HEK293T (cell line): ENCODE data around the gene ACAN.

ENCODE experiments used
- BHLHE40 ChIP-seq: fragments of 450-650 bp; IDR thresholded peaks from 2 replicates; pipeline ENCODE4 v1.6.1; 2016; ENCODE audit warnings: mild to moderate bottlenecking, moderate library complexity, borderline replicate concordance
- ELF4 ChIP-seq: fragments of 450-650 bp; IDR thresholded peaks from 2 replicates; pipeline ENCODE4 v1.6.1; 2017; ENCODE audit warnings: antibody characterized with exemption
- FOXK2 ChIP-seq: fragments of 450-650 bp; IDR thresholded peaks from 2 replicates; pipeline ENCODE4 v1.6.1; 2016; ENCODE audit warnings: mild to moderate bottlenecking
- FOXM1 ChIP-seq: fragments of 450-650 bp; IDR thresholded peaks from 2 replicates; pipeline ENCODE4 v1.6.1; 2017; ENCODE audit warnings: mild to moderate bottlenecking, borderline replicate concordance
- HDGF ChIP-seq: fragments of 450-650 bp; IDR thresholded peaks from 2 replicates; pipeline ENCODE4 v1.6.1; 2017; ENCODE audit warnings: antibody characterized with exemption, borderline replicate concordance
- NFRKB ChIP-seq: fragments of 450-650 bp; IDR thresholded peaks from 2 replicates; pipeline ENCODE4 v1.6.1; 2016; ENCODE audit warnings: mild to moderate bottlenecking, moderate library complexity
- SP1 ChIP-seq: fragments of 450-650 bp; IDR thresholded peaks from 2 replicates; pipeline ENCODE4 v1.6.1; 2017
- SUZ12 ChIP-seq: fragments of 450-650 bp; IDR thresholded peaks from 2 replicates; pipeline ENCODE4 v1.6.1; 2016; ENCODE audit warnings: mild to moderate bottlenecking
- TARDBP ChIP-seq: fragments of 450-650 bp; IDR thresholded peaks from 2 replicates; pipeline ENCODE4 v1.6.1; 2016
- ZNF384 ChIP-seq: fragments of 450-650 bp; IDR thresholded peaks from 2 replicates; pipeline ENCODE4 v1.6.1; 2016

- TF ChIP-seq SUZ12 (no peak), TARDBP (no peak), FOXK2 (no peak), SP1 (no peak), FOXM1 (no peak), ELF4 (no peak), HDGF (no peak), BHLHE40 (no peak), ZNF384 (no peak), NFRKB (no peak)
These were observed 18.0 kb upstream of the ACAN start for GRCh38 chr15:88785217-88785616.
